VCaP (cell line): ENCODE results near the gene TFEB.

Experiments
- H3K27ac ChIP-seq: fragments of 450-650 bp; 2 replicates; pipeline ENCODE4 v1.5.1; 2017
- TF ChIP-seq, protein P1 (sequence below): fragments of 450-650 bp; conservative IDR thresholded peaks from 2 replicates; pipeline ENCODE4 v1.5.1; 2017; ENCODE audit warnings: mild to moderate bottlenecking, moderate library complexity

The TFEB gene

DNA sequence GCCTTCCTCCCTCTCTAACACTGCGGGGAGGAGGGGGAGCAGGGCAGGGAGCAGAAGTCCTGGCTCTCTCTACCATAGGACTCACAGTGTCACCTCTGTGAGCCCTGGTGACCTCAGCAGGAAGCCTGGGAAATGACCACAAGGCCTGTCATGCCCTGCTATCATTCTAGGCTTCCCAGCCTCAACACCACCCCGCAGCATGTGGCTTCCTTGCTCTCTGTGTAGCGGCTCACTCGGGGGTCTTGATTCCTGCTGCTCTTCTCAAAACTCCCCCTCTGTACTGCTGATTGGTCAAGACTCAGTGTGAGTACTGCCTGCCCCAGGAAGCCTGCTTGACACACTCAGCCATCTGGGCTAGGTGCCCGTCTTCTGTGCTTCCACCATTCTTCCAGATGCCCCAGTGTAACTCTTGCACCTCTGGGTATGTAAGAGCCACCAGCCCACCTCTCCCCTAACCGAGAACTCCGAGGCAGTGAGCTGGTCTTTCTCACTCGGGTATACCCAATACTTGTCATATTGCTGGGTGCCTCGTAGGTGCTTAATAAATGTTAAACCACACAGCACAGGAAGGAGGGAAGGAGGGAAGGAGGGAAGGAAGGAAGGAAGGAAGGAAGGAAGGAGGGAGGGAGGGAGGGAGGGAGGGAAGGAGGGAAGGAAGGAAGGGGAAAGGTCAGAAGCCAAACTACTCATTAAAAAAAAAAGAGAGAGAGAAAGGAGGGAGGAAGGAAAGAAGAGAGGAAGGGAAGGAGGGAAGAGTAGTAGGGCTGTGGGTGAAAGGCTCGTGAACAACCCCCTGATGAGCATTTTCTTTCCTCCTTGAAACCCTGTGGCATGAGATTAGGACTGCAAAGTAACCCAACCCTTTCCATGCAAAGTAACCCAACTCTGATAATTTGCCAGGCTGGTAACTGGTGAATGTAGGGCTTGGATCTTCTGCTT, 92.2 kb downstream of the TFEB start:
- TF ChIP-seq, protein P1, sequence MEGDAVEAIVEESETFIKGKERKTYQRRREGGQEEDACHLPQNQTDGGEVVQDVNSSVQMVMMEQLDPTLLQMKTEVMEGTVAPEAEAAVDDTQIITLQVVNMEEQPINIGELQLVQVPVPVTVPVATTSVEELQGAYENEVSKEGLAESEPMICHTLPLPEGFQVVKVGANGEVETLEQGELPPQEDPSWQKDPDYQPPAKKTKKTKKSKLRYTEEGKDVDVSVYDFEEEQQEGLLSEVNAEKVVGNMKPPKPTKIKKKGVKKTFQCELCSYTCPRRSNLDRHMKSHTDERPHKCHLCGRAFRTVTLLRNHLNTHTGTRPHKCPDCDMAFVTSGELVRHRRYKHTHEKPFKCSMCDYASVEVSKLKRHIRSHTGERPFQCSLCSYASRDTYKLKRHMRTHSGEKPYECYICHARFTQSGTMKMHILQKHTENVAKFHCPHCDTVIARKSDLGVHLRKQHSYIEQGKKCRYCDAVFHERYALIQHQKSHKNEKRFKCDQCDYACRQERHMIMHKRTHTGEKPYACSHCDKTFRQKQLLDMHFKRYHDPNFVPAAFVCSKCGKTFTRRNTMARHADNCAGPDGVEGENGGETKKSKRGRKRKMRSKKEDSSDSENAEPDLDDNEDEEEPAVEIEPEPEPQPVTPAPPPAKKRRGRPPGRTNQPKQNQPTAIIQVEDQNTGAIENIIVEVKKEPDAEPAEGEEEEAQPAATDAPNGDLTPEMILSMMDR: no peak
- H3K27ac ChIP-seq: no peak overlapping the region

DNA sequence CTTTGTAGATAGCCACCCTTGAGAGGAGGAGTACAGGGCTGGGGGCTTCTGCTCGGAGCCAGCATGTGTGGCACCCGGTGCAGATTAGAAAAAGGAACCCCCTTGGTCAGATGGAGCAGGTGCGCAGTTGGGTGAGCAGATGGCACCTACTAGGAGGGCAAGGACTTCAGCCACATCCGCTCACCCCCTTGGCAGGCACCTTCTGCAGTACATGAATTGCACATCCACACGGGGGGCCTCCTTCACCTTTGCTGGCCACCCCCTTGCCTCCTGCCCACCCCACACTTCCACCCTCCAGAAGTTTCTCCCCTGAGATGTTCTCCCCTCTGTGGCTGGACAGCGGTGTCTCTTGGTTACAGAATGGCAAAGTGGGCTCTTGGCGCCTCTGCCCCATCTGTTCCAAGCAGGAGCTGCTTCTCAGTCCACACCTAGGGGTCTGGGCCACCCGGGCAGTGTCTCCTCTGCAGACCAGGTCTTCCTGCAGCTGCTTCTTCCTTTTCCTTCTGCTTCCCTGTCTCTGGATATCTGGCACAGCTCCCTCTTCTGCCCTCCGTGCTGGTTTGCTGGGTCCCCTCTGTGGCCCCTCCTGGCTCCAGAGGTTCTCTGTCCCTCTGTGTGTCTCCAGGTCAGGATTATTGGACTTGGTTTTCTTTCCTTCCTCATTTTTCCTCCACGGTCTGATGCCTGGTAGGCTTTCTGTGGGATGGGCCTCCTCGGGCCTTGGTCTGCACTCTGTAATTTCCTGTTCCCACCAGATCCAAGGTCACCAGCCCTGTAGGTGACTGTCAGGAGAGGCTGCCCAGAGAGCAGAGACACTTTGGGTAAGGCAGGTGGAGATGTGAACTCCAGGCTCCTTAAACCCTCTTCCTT, 93.1 kb downstream of the TFEB start:
- TF ChIP-seq, protein P1: no peak
- no peak overlapping the region for H3K27ac ChIP-seq

DNA sequence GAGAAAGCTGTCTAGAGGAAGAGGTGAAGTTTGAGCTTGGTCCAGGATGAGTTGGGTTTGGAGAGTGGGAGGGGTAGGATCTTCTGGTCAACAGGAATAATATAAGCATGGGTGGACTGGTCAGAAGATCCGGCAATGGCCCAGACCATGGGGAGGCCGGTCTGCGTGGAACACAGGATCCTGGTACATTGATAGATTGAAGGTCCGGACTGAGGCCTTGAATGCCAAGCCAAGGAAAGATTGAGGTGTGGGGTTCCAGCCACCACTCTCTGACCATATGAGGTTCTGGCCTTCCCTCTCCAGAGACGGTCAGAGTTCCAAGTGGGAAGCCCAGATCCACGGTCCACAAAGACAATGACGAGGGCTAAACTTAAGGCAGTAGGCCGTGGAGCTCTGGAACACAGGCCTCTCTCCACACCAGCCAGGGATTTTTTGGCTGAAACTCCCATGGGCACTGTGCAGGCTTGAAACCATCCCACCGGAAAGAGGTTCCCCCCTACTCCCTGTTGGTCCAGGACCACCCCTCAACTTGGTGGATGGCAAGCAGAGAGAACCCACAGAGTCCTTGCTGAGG, 94.0 kb downstream of the TFEB start:
- TF ChIP-seq, protein P1: no peak

DNA sequence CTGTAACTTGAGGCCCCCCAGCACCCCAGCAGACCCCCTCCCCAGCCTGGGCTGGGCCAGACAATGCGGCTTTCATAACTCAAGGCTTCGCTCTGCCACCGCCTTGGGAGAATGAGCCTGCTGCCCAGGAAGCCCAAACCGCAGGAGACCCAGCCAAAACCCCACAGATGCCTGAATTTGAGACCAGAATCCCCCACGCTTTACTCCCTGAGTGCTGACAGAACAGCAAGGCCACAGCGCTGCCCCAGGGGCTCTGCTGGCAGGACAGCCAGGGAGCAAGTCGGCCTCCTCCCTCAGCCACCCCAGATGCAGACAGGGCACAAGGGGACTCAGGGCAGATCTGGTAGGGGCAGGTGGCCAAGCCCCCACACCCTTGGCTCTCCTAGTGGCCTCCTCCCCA, 95.0 kb downstream of the TFEB start:
- TF ChIP-seq, protein P1: no peak
- H3K27ac ChIP-seq: no peak overlapping the region

More for the DNA sequence above, 94.0 kb downstream of the TFEB start:
- no peak overlapping the region for H3K27ac ChIP-seq

DNA sequence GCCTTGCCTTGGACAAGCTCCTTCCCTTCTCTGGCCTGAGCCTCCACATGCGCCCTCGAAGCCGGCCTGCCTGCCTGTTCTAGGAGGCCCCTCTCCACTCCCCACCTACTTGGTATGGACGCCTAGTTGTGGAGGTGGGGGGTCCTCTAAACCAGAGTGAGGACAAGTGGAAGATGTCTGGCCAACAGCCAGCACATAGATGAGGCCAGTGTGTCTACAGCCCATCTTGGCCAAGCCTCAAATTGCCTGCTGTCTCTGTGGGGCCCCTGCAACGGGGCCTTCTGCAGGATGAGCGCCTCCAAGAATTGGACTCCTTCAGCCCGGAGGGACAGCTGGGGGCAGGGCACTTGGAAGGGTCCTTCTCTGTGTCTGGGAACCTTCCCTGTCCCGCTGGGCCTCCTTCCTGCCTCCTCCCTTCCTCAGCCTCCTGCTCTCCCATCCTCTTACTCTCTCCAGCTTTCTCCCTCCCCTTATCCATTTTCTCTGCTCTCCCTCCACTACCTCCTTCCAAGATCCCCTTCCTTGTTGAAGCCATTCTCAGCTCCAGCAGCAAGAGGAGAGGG, 95.5 kb downstream of the TFEB start:
- no peak overlapping the region for H3K27ac ChIP-seq
- TF ChIP-seq, protein P1: no peak

DNA sequence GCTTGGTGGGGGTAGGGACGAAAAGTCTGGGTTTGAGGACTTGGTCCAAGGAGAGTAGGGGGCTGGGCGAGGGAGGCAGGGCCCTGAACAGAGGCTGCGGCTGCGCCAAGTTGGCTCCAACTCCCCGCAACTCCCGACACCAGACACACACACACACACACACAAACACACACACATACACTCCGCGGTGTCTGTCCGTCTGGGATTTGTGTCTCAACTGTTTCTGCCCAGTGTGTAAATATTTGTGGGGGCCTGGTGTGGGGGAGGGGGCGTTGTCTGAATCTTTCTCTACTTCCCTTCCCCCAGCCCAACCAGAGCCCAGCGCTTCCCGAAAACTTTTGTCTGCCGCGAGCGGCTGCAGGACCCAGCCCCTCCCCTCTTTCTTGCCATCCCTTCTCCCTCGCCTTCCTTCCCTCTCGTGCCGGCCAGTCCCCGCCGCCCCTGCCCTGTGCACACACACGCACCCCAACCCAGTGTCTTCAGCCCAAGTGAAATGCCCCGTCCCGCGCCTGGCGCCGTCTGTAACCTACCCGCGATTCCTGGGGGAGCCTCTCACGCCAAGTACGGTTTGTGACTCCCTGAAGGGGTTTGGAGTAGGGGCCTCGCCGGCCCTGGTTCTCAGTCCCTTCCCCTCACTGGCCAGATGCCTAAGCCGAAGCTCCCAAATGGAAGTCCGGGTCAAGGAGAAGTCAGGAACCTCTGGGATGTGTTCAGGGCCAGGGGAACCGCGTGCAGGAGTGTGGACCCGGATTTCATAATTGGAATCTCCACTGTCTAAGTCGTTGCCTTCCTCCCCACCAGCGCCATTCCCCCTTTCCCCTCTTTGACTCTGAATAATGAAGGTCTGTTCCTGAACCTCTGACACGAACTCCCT, 96.2 kb downstream of the TFEB start:
- TF ChIP-seq, protein P1: no peak
- no peak overlapping the region for H3K27ac ChIP-seq
